ENCODE data around the gene CBX4. TPM values are rescaled to one million over a fixed set of nuclear protein-coding genes. Genes with fewer than 3 reads are reported as not detected.
A peak's percentile ranks its signal among the peaks of the same experiment; 100 is the strongest.

Gene CBX4
- total and polyA plus RNA-seq, 2 of the 13 experiments (the other 11 are each of a cell fraction or from before 2014, with no cell fraction given) = 25.8 to 50.8 TPM

DNA sequence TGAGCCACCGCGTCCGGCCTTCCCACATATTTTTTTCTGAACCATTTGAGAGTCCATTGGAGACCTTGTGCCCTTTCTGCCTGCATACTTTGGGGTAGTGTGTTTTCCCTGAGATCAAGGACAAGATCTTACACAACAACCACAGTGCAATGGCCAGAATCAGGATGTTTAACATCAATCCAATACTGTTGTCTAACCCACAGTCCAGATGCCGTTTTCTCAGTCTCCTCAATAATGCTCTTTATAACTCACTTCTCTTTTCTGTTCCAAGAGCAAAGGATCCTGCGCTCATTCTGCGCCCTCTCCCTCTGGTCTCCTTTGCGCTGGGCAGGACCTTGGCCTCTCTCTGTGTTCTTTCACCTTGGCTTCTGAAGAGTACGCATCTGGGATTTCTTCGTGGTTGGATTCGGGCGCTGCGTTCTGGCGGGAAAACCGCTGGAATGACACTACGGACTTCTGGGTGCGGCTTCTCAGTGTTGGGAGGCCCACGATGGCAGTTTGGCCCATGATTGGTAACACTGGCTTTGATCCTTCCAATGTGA lies 16.6 kb downstream of the CBX4 start (continued):
- peak; percentile 40; the same call in 1 of the 2 replicates for TF ChIP-seq ZBTB21 (CRISPR knock-in tag; IDR thresholded peaks at IDR 0.05)
- TF ChIP-seq, protein P1, sequence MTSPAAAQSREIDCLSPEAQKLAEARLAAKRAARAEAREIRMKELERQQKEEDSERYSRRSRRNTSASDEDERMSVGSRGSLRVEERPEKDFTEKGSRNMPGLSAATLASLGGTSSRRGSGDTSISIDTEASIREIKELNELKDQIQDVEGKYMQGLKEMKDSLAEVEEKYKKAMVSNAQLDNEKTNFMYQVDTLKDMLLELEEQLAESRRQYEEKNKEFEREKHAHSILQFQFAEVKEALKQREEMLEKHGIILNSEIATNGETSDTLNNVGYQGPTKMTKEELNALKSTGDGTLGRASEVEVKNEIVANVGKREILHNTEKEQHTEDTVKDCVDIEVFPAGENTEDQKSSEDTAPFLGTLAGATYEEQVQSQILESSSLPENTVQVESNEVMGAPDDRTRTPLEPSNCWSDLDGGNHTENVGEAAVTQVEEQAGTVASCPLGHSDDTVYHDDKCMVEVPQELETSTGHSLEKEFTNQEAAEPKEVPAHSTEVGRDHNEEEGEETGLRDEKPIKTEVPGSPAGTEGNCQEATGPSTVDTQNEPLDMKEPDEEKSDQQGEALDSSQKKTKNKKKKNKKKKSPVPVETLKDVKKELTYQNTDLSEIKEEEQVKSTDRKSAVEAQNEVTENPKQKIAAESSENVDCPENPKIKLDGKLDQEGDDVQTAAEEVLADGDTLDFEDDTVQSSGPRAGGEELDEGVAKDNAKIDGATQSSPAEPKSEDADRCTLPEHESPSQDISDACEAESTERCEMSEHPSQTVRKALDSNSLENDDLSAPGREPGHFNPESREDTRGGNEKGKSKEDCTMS (CRISPR knock-in tag; conservative IDR thresholded peaks at IDR 0.05) = no peak
- TF ChIP-seq KLF15 (CRISPR knock-in tag; IDR thresholded peaks at IDR 0.05; ENCODE audit: borderline replicate concordance) = no peak
- TF ChIP-seq ZNF747 (CRISPR knock-in tag; IDR thresholded peaks at IDR 0.05; ENCODE audit: borderline replicate concordance) = peak; percentile 58; the same call in 1 of the 2 replicates
- TF ChIP-seq, protein P2, sequence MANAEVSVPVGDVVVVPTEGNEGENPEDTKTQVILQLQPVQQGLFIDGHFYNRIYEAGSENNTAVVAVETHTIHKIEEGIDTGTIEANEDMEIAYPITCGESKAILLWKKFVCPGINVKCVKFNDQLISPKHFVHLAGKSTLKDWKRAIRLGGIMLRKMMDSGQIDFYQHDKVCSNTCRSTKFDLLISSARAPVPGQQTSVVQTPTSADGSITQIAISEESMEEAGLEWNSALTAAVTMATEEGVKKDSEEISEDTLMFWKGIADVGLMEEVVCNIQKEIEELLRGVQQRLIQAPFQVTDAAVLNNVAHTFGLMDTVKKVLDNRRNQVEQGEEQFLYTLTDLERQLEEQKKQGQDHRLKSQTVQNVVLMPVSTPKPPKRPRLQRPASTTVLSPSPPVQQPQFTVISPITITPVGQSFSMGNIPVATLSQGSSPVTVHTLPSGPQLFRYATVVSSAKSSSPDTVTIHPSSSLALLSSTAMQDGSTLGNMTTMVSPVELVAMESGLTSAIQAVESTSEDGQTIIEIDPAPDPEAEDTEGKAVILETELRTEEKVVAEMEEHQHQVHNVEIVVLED (CRISPR knock-in tag; IDR thresholded peaks at IDR 0.05; ENCODE audit: borderline replicate concordance) = peak; percentile 48; the same call in 1 of the 2 replicates
- no peak for TF ChIP-seq ZNF17 (CRISPR knock-in tag; IDR thresholded peaks at IDR 0.05)
- peak; percentile 78; the same call in 1 of the 2 replicates for TF ChIP-seq NKX3-1 (CRISPR knock-in tag; IDR thresholded peaks at IDR 0.05)
- no peak for TF ChIP-seq ZNF367 (CRISPR knock-in tag; IDR thresholded peaks at IDR 0.05; ENCODE audit: borderline replicate concordance)
- TF ChIP-seq, protein P3, sequence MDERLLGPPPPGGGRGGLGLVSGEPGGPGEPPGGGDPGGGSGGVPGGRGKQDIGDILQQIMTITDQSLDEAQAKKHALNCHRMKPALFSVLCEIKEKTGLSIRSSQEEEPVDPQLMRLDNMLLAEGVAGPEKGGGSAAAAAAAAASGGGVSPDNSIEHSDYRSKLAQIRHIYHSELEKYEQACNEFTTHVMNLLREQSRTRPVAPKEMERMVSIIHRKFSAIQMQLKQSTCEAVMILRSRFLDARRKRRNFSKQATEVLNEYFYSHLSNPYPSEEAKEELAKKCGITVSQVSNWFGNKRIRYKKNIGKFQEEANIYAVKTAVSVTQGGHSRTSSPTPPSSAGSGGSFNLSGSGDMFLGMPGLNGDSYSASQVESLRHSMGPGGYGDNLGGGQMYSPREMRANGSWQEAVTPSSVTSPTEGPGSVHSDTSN (CRISPR knock-in tag; IDR thresholded peaks at IDR 0.05) = 0 out of 2 replicates have a peak, but pooled peaks have one; percentile 10
- TF ChIP-seq ZNF746 (CRISPR knock-in tag; IDR thresholded peaks at IDR 0.05) = peak; percentile 73
- TF ChIP-seq ARNTL (CRISPR knock-in tag; IDR thresholded peaks at IDR 0.05) = peak; percentile 88
- TF ChIP-seq TOPORS (CRISPR knock-in tag; IDR thresholded peaks at IDR 0.05) = no peak
- TF ChIP-seq NFRKB (IDR thresholded peaks at IDR 0.05) = no peak
- TF ChIP-seq HIC2 (CRISPR knock-in tag; IDR thresholded peaks at IDR 0.05; ENCODE audit: low read depth) = peak; percentile 84
- TF ChIP-seq TAF1 (CRISPR knock-in tag; IDR thresholded peaks at IDR 0.05) = no peak
- 0 out of 2 replicates have a peak, but pooled peaks have one; percentile 28 for TF ChIP-seq PRMT3 (CRISPR knock-in tag; IDR thresholded peaks at IDR 0.05; ENCODE audit: borderline replicate concordance, low read depth)
- TF ChIP-seq ZBTB42 (CRISPR knock-in tag; IDR thresholded peaks at IDR 0.05) = peak; percentile 97
- peak; percentile 63; the same call in 1 of the 2 replicates for TF ChIP-seq ZNF329 (CRISPR knock-in tag; IDR thresholded peaks at IDR 0.05; ENCODE audit: low read depth)
- 0 out of 2 replicates have a peak, but pooled peaks have one; percentile 30 for TF ChIP-seq ZNF296 (CRISPR knock-in tag; conservative IDR thresholded peaks at IDR 0.05)
- TF ChIP-seq ARNT2 (CRISPR knock-in tag; IDR thresholded peaks at IDR 0.05; ENCODE audit: low read depth) = peak; percentile 46; the same call in 1 of the 2 replicates
- TF ChIP-seq, protein P4, sequence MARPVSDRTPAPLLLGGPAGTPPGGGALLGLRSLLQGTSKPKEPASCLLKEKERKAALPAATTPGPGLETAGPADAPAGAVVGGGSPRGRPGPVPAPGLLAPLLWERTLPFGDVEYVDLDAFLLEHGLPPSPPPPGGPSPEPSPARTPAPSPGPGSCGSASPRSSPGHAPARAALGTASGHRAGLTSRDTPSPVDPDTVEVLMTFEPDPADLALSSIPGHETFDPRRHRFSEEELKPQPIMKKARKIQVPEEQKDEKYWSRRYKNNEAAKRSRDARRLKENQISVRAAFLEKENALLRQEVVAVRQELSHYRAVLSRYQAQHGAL (CRISPR knock-in tag; IDR thresholded peaks at IDR 0.05; ENCODE audit: not compliant biosample characterization) = no peak
- TF ChIP-seq ZNF572 (CRISPR knock-in tag; IDR thresholded peaks at IDR 0.05) = peak; percentile 73; the same call in 1 of the 2 replicates
- TF ChIP-seq TGIF2 (CRISPR knock-in tag; IDR thresholded peaks at IDR 0.05) = peak; percentile 55; the same call in 1 of the 2 replicates
